ENCODE data around the gene TMEM209. TPM values are rescaled to one million over a fixed set of nuclear protein-coding genes. Genes with fewer than 3 reads are reported as not detected.
"Not testable (repeated sequence)": the region's sequence is repeated elsewhere in the genome, so short reads cannot be mapped to it uniquely, and the experiment has no call there.

The TMEM209 gene
- total and polyA plus RNA-seq, 4 donors = 4.5 to 10.1 (median 9.0) TPM

DNA sequence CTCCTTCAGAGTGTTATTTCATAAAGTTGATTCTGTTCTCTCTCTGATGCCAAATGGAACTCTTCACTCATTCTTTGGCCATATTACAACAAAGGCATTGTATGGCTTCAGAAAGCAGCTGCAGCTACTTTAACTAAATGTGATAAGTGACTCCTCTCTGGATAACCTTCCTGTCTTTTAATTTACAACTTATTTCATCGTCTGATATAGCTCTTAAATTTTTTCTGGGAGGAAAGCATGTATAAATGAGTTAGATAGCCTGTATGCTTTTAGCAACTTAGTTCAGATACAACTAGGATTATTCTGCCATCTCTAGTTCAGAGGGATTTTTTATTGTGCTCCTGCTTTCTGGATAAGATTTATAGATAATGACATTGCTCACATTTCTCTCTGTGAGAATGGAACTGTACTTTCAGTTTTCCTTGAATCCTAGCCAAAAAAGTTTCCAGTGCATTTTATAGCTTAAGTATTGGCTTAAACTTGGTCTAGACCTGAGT, 77.3 kb downstream of the TMEM209 start (continued):
- TF ChIP-seq CTCF (IDR thresholded peaks at IDR 0.05; ENCODE audit: low read depth, low read length, missing input control) = no peak
- TF ChIP-seq RXRA (IDR thresholded peaks at IDR 0.05) = no peak

GRCh38 chr7:130127404-130127803, 77.8 kb downstream of the TMEM209 start:
- TF ChIP-seq SP1 (IDR thresholded peaks at IDR 0.05) (no peak), CTCF (IDR thresholded peaks at IDR 0.05; ENCODE audit: low read depth, low read length, missing input control) (no peak), MAX (IDR thresholded peaks at IDR 0.05) (no peak), FOXA1 (IDR thresholded peaks at IDR 0.05) (no peak), HNF4G (IDR thresholded peaks at IDR 0.05) (no peak), FOXA2 (IDR thresholded peaks at IDR 0.05) (no peak), JUND (IDR thresholded peaks at IDR 0.05) (no peak), TAF1 (conservative IDR thresholded peaks at IDR 0.05) (no peak), RAD21 (IDR thresholded peaks at IDR 0.05) (no peak), ATF3 (IDR thresholded peaks at IDR 0.05) (no peak), EGR1 (IDR thresholded peaks at IDR 0.05; ENCODE audit: low read depth in 2 of 2) (no peak), REST (IDR thresholded peaks at IDR 0.05) (no peak), RXRA (IDR thresholded peaks at IDR 0.05) (no peak), GABPA (IDR thresholded peaks at IDR 0.05 in 1 of 2, conservative IDR thresholded peaks at IDR 0.05 in 1 of 2) (no peak), NR2F2 (IDR thresholded peaks at IDR 0.05) (no peak), HNF4A (conservative IDR thresholded peaks at IDR 0.05) (no peak), YY1 (IDR thresholded peaks at IDR 0.05) (no peak)
- TF ChIP-seq, protein P1, sequence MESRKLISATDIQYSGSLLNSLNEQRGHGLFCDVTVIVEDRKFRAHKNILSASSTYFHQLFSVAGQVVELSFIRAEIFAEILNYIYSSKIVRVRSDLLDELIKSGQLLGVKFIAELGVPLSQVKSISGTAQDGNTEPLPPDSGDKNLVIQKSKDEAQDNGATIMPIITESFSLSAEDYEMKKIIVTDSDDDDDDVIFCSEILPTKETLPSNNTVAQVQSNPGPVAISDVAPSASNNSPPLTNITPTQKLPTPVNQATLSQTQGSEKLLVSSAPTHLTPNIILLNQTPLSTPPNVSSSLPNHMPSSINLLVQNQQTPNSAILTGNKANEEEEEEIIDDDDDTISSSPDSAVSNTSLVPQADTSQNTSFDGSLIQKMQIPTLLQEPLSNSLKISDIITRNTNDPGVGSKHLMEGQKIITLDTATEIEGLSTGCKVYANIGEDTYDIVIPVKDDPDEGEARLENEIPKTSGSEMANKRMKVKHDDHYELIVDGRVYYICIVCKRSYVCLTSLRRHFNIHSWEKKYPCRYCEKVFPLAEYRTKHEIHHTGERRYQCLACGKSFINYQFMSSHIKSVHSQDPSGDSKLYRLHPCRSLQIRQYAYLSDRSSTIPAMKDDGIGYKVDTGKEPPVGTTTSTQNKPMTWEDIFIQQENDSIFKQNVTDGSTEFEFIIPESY (IDR thresholded peaks at IDR 0.05) = no peak
- no peaks in the 10 kb centered on the region for H3K27me3 ChIP-seq (ENCODE audit: control insufficient read depth in 4 of 4, insufficient read depth in 4 of 4, low read length in 3 of 4)
- whole genome bisulfite sequencing = 64% methylated on average over 2 of the region's 2 CpGs

DNA sequence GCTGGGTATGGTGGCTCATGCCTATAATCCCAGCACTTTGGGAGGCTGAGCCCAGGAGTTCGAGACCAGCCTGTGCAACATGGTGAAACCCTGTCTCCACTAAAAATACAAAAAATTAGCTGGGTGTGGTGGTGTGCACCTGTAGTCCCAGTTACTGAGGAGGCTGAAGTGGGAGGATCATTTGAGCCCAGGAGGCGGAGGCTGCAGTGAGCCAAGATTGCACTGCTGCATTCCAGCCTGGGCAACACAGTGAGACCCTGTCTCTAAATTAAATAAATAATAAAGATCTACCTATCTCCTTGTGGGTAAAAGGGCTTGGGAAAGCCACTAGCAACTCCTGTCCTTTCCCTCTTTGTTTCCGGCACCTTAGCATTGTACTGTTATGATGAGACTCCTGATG, 78.4 kb downstream of the TMEM209 start:
- not testable (repeated sequence) for H3K27ac ChIP-seq (ENCODE audit: low read depth in 1 of 2, low read length in 2 of 2); H3K9ac ChIP-seq (ENCODE audit: low read depth in 1 of 2, low read length in 2 of 2); H3K4me3 ChIP-seq (ENCODE audit: low read depth in 1 of 3, low read length in 3 of 3); H3K27me3 ChIP-seq (ENCODE audit: control insufficient read depth in 4 of 4, insufficient read depth in 4 of 4, low read length in 3 of 4); H3K9me3 ChIP-seq (ENCODE audit: control insufficient read depth in 4 of 4, low read length in 3 of 4); H3K4me1 ChIP-seq (ENCODE audit: control insufficient read depth in 4 of 4, insufficient read depth in 4 of 4, low read length in 3 of 4); DNase-seq (ENCODE audit: low spot score)
- H3K36me3 ChIP-seq (ENCODE audit: control insufficient read depth in 4 of 4, insufficient read depth in 3 of 4, low read depth in 1 of 4, low read length in 3 of 4) = peaks cover 14 to 64% (median 48%) of the 10 kb centered on the region in 4 donors
- 100% methylated on average over 3 of the region's 3 CpGs for WGBS

More at GRCh38 chr7:130127404-130127803, 77.8 kb downstream of the TMEM209 start:
- Histone ChIP-seq H3K4me3 (ENCODE audit: low read depth in 1 of 3, low read length in 3 of 3) (no peak overlapping the region), H3K36me3 (ENCODE audit: control insufficient read depth in 4 of 4, insufficient read depth in 3 of 4, low read depth in 1 of 4, low read length in 3 of 4) (peaks cover 11 to 61% (median 49%) of the 10 kb centered on the region in 4 donors), H3K4me1 (ENCODE audit: control insufficient read depth in 4 of 4, insufficient read depth in 4 of 4, low read length in 3 of 4) (no peaks in the 10 kb centered on the region), H3K9ac (ENCODE audit: low read depth in 1 of 2, low read length in 2 of 2) (no peak overlapping the region), H3K9me3 (ENCODE audit: control insufficient read depth in 4 of 4, low read length in 3 of 4) (no peaks in the 10 kb centered on the region), H3K27ac (ENCODE audit: low read depth in 1 of 2, low read length in 2 of 2) (no peak overlapping the region)
- no peak for DNase-seq (ENCODE audit: low spot score)
